Measurements from ENCODE around the gene TMEM178B.

DNA sequence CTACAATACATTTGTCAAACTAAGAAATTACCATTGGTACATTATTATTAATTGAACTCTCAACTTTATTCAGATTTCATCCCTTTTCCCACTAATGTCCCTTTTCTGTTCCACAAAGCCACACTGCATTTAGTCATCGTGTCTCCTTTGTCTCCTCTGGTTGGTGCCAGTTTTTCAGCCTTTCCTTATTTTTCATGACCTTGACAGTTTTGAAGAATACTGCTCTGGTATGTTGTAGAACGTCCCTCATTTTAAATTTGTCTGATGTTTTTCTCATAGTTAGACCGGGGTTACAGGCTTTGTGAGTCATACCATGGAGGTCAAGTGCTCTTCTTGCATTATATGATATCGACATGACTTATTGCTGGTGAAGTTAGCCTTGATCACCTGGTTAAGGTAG, 304.0 kb downstream of the TMEM178B start:
- TF ChIP-seq CTCF (IDR thresholded peaks at IDR 0.05 in 4 of 5, conservative IDR thresholded peaks at IDR 0.05 in 1 of 5) (no peak), POLR2A (IDR thresholded peaks at IDR 0.05) (no peak)
